Retinal pigment epithelial cell (primary cell): ENCODE results near the gene PCDH9.
"Not testable (repeated sequence)": the region's sequence is repeated elsewhere in the genome, so short reads cannot be mapped to it uniquely, and the experiment has no call there.

Source experiments
- DNase-seq: peaks from one replicate; pipeline ENCODE4 v3.0.0-alpha.2; 2010; ENCODE audit warnings: low read depth
- H3K4me3 ChIP-seq: 2 replicates; pipeline ENCODE4 v1.5.1; 2011; ENCODE audit warnings: mild to moderate bottlenecking, low read length, control low read depth, moderate library complexity
- TF ChIP-seq, protein P1 (sequence below): conservative IDR thresholded peaks from 2 replicates; pipeline ENCODE4 v1.5.1; 2011; ENCODE audit warnings: low read depth, low read length, control low read depth, inconsistent platforms

PCDH9 gene

DNA sequence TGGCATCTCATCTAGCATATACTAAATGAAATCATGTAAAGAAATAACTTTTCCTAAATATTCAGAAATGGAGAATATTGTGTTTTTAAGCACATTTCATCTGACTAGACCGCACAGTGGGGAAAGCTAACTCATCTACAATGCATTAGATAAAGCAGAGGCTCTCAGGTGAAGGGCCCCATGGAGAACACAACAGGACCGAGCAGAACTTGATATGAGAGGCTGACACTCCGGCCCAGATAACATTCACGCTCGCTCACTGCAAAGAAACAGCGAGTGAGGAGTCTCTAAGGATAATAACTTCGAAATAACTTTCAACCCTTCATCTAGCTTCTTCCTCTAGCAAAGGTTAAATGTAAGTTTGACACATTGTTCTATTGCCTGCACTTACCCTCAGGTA lies 130.6 kb downstream of the PCDH9 start:
- H3K4me3 ChIP-seq, result no peak overlapping the region
- TF ChIP-seq, protein P1, sequence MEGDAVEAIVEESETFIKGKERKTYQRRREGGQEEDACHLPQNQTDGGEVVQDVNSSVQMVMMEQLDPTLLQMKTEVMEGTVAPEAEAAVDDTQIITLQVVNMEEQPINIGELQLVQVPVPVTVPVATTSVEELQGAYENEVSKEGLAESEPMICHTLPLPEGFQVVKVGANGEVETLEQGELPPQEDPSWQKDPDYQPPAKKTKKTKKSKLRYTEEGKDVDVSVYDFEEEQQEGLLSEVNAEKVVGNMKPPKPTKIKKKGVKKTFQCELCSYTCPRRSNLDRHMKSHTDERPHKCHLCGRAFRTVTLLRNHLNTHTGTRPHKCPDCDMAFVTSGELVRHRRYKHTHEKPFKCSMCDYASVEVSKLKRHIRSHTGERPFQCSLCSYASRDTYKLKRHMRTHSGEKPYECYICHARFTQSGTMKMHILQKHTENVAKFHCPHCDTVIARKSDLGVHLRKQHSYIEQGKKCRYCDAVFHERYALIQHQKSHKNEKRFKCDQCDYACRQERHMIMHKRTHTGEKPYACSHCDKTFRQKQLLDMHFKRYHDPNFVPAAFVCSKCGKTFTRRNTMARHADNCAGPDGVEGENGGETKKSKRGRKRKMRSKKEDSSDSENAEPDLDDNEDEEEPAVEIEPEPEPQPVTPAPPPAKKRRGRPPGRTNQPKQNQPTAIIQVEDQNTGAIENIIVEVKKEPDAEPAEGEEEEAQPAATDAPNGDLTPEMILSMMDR, result no peak

GRCh38 chr13:67097892-67098452 lies 132.2 kb downstream of the PCDH9 start:
- TF ChIP-seq, protein P1, result no peak
- H3K4me3 ChIP-seq, result no peak overlapping the region
- no peak for DNase-seq

More for the DNA sequence above, 130.6 kb downstream of the PCDH9 start:
- no peak for DNase-seq

DNA sequence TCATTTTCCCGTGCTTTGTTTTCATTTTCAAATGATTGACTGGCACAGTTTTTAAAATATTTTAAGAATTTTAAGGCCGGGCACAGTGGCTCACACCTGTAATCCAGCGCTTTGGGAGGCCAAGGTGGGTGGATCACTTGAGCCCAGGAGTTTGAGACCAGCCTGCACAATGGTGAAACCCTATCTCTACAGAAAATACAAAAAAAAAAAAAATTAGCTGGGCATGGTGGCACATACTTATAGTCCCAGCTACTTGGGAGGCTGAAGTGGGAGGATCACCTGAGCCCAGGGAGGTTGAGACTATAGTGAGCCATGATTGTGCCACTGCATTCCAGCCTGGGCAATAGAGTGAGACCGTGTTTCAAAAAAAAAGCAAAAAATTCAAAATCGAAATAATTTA lies 133.2 kb downstream of the PCDH9 start:
- H3K4me3 ChIP-seq, result not testable (repeated sequence)

DNA sequence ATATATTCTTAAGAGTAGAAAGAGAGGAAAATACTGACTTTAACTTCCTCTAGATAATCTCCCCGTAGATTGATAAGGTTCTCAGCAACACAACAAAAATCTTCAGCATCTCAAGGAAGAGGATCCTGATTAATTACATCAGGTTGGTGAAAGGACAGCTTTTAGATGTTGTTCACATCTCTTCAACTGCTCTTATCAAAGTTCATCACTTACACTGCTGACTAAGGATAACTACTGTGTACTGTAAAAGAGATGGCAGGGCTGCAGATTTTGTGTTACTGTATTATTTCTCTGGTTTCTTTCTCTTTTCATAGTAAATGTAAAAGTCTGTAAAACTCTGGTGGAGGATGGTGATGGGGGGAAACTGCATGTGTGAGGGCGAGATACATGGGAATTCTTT lies 133.7 kb downstream of the PCDH9 start:
- TF ChIP-seq, protein P1, result no peak
- no peak overlapping the region for H3K4me3 ChIP-seq
- no peak for DNase-seq

More for the DNA sequence above, 133.2 kb downstream of the PCDH9 start:
- DNase-seq, result not testable (repeated sequence)

- TF ChIP-seq, protein P1, result no peak
- no peak overlapping the region for H3K4me3 ChIP-seq
- no peak for DNase-seq
Observed at GRCh38 chr13:67095621-67096020, 134.5 kb downstream of the PCDH9 start.

DNA sequence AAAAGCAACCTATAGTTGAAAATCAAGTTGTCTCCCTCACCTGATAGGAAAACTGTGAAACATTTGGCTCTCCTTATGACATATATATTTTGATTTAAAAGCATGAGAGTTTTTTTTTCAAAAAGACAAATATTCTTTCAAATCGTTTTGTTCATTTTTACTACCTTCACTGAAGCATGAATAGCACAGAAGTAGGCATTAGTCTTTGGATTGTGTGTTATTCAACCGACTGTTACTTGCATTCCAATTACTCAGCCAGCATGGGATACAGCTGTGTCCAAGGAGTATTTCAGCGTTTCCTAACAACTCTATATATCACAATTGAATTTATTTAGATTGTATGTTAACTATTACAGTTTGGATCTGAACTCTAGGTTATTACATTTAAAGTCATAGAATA lies 135.2 kb downstream of the PCDH9 start:
- no peak overlapping the region for H3K4me3 ChIP-seq
- no peak for DNase-seq
- TF ChIP-seq, protein P1, result no peak

- TF ChIP-seq, protein P1, result no peak
- no peak for DNase-seq
- H3K4me3 ChIP-seq, result no peak overlapping the region
Observed at GRCh38 chr13:67094078-67094477, 136.1 kb downstream of the PCDH9 start.
